ENCODE data around the gene KDM8.
"Not testable (repeated sequence)": the region's sequence is repeated elsewhere in the genome, so short reads cannot be mapped to it uniquely, and the experiment has no call there.

KDM8 gene

DNA sequence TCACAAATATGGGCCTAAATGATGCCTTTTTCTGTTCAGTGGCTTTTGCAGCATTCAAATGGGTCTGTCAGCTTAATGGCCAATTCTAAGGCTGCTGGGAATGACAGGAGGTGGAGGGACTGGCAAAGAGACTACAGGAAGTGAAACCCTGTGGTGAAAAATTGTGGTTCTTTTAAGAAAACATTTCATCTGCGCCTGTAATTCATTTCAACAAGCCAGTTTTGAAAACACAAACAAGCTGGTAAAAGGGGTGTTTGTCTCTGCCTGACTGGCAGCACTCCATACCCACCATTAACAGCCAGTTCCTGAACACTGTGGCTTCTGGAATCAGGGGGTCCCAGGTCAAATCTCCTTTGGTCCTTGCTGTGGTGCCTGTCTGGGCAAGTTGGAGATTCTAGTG, 3.6 kb upstream of the KDM8 start:
- H3K9me3 ChIP-seq (ENCODE audit: low read length) = 0 out of 2 replicates have a peak, but pooled peaks cover 3% of the 10 kb centered on the region
- H3F3A ChIP-seq (ENCODE audit: insufficient read depth, low read length) = peaks cover 7% of the 10 kb centered on the region
- H3K4me3 ChIP-seq (ENCODE audit: low read depth, low read length, poor library complexity, severe bottlenecking) = no peak overlapping the region
- no peak for TF ChIP-seq EZH2 (IDR thresholded peaks at IDR 0.05; ENCODE audit: borderline replicate concordance, low read length)
- no peak for TF ChIP-seq CTCF (IDR thresholded peaks at IDR 0.05; ENCODE audit: low read length)
- no peaks in the 10 kb centered on the region for H4K20me1 ChIP-seq (ENCODE audit: insufficient read depth, low read length)
- no peaks in the 10 kb centered on the region for H3K9me2 ChIP-seq (ENCODE audit: low read depth, low read length)
- H3K27ac ChIP-seq (ENCODE audit: low read depth, low read length, poor library complexity, severe bottlenecking) = peak overlapping the region; percentile 99
- H3K4me2 ChIP-seq (ENCODE audit: low read length) = peak overlapping the region; percentile 63
- H3K9ac ChIP-seq (ENCODE audit: low read length) = peak overlapping the region; percentile 69
- H3K27me3 ChIP-seq (ENCODE audit: insufficient read depth, low read length) = no peaks in the 10 kb centered on the region
- no peaks in the 10 kb centered on the region for H3K36me3 ChIP-seq (ENCODE audit: insufficient read depth, low read length)
- H3K4me1 ChIP-seq (ENCODE audit: insufficient read depth, low read length, severe bottlenecking) = peaks cover 36% of the 10 kb centered on the region
- H3K79me2 ChIP-seq (ENCODE audit: insufficient read depth, low read length) = no peaks in the 10 kb centered on the region
- 0 out of 2 replicates have a peak overlapping the region, but pooled peaks have one; percentile 34 for H2AFZ ChIP-seq (ENCODE audit: low read length)

- not testable (repeated sequence) for H3K4me3 ChIP-seq (ENCODE audit: low read depth, low read length, poor library complexity, severe bottlenecking); H3K27ac ChIP-seq (ENCODE audit: low read depth, low read length, poor library complexity, severe bottlenecking); H2AFZ ChIP-seq (ENCODE audit: low read length); H3K4me2 ChIP-seq (ENCODE audit: low read length); H3K36me3 ChIP-seq (ENCODE audit: insufficient read depth, low read length); H3K9me2 ChIP-seq (ENCODE audit: low read depth, low read length); H4K20me1 ChIP-seq (ENCODE audit: insufficient read depth, low read length); H3K27me3 ChIP-seq (ENCODE audit: insufficient read depth, low read length); H3K79me2 ChIP-seq (ENCODE audit: insufficient read depth, low read length); H3K9ac ChIP-seq (ENCODE audit: low read length); H3K9me3 ChIP-seq (ENCODE audit: low read length)
- Histone ChIP-seq H3F3A (ENCODE audit: insufficient read depth, low read length) (peaks cover 12% of the 10 kb centered on the region), H3K4me1 (ENCODE audit: insufficient read depth, low read length, severe bottlenecking) (peaks cover 48% of the 10 kb centered on the region)
Measured at GRCh38 chr16:27200914-27201313, 2.4 kb upstream of the KDM8 start.

GRCh38 chr16:27202923-27203506, 311 bp upstream of the KDM8 start:
- H2AFZ ChIP-seq (ENCODE audit: low read length) = no peak overlapping the region
- H3K4me3 ChIP-seq (ENCODE audit: low read depth, low read length, poor library complexity, severe bottlenecking) = peak overlapping the region; percentile 77
- no peaks in the 10 kb centered on the region for H3K36me3 ChIP-seq (ENCODE audit: insufficient read depth, low read length)
- no peaks in the 10 kb centered on the region for H3K27me3 ChIP-seq (ENCODE audit: insufficient read depth, low read length)
- peaks cover 12% of the 10 kb centered on the region for H3F3A ChIP-seq (ENCODE audit: insufficient read depth, low read length)
- H3K4me2 ChIP-seq (ENCODE audit: low read length) = peak overlapping the region; percentile 69
- H3K4me1 ChIP-seq (ENCODE audit: insufficient read depth, low read length, severe bottlenecking) = peaks cover 64% of the 10 kb centered on the region
- no peaks in the 10 kb centered on the region for H3K79me2 ChIP-seq (ENCODE audit: insufficient read depth, low read length)
- H4K20me1 ChIP-seq (ENCODE audit: insufficient read depth, low read length) = no peaks in the 10 kb centered on the region
- H3K9me2 ChIP-seq (ENCODE audit: low read depth, low read length) = no peaks in the 10 kb centered on the region
- TF ChIP-seq EZH2 (IDR thresholded peaks at IDR 0.05; ENCODE audit: borderline replicate concordance, low read length) (no peak), CTCF (IDR thresholded peaks at IDR 0.05; ENCODE audit: low read length) (no peak)
- H3K9ac ChIP-seq (ENCODE audit: low read length) = peak overlapping the region; percentile 72
- peak overlapping the region; percentile 90 for H3K27ac ChIP-seq (ENCODE audit: low read depth, low read length, poor library complexity, severe bottlenecking)
- H3K9me3 ChIP-seq (ENCODE audit: low read length) = no peaks in the 10 kb centered on the region

DNA sequence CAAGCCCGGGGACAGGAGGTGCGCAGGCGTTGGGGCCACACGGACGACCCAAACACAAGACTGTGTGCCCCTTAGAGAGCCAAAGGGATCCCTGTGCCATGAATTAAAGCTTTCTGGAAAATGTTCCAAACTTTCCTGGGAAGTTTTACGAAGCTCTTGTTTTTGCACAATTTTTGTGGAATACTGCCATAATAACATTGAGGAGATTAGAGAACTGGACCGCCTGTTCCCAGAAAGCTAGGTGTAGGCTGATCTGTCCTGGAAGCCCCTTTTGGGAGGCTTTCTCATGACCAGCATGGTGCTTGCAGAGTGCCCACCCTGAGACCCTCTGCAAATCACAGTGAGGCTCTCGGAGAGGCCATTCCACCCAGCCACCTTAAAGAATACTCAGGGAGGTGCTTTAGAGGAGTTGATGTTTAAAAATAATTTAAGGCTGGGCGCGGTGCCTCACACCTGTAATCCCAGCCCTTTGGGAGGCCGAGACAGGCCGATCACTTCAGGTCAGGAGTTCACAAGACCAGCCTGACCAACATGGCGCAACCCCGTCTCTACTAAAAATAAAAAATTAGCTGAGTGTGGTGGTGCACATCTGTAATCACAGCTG, 1.1 kb downstream of the KDM8 start:
- Histone ChIP-seq H3K4me3 (ENCODE audit: low read depth, low read length, poor library complexity, severe bottlenecking) (peak overlapping the region; percentile 77), H3K4me1 (ENCODE audit: insufficient read depth, low read length, severe bottlenecking) (peaks cover 52% of the 10 kb centered on the region)
- TF ChIP-seq CTCF (IDR thresholded peaks at IDR 0.05; ENCODE audit: low read length) (no peak), EZH2 (IDR thresholded peaks at IDR 0.05; ENCODE audit: borderline replicate concordance, low read length) (no peak)

More for the DNA sequence above, 1.1 kb downstream of the KDM8 start:
- Histone ChIP-seq H3K79me2 (ENCODE audit: insufficient read depth, low read length) (no peaks in the 10 kb centered on the region), H3K27me3 (ENCODE audit: insufficient read depth, low read length) (no peaks in the 10 kb centered on the region), H3F3A (ENCODE audit: insufficient read depth, low read length) (peaks cover 8% of the 10 kb centered on the region), H3K36me3 (ENCODE audit: insufficient read depth, low read length) (no peaks in the 10 kb centered on the region), H3K27ac (ENCODE audit: low read depth, low read length, poor library complexity, severe bottlenecking) (peak overlapping the region; percentile 90), H3K9ac (ENCODE audit: low read length) (peak overlapping the region; percentile 95), H3K4me2 (ENCODE audit: low read length) (peak overlapping the region; percentile 98), H4K20me1 (ENCODE audit: insufficient read depth, low read length) (no peaks in the 10 kb centered on the region), H2AFZ (ENCODE audit: low read length) (no peak overlapping the region), H3K9me3 (ENCODE audit: low read length) (no peaks in the 10 kb centered on the region), H3K9me2 (ENCODE audit: low read depth, low read length) (no peaks in the 10 kb centered on the region)

All from OCI-LY1 (cell line).